GM13976 (cell line): ENCODE measurements around the gene GPR68.

Experiments used
- DNase-seq: peaks from one replicate; pipeline ENCODE4 v3.0.0; 2012; ENCODE audit warnings: low spot score
- CTCF ChIP-seq: IDR thresholded peaks from 2 replicates; pipeline ENCODE4 v1.5.1; 2012; ENCODE audit warnings: borderline replicate concordance, mild to moderate bottlenecking; ENCODE audit not compliant: insufficient read depth; ENCODE audit errors: extremely low read depth, missing control alignments, control extremely low read depth
- in situ Hi-C: fragments of 300-500 bp; cut with MboI; formaldehyde crosslinking; loops from one replicate; pipeline ENCODE4 v1.12.0; 2022; ENCODE audit warnings: low sequenced_read_pairs, mixed read lengths, inconsistent platforms; ENCODE audit not compliant: unreplicated experiment

Gene GPR68

GRCh38 chr14:91261986-91262549 lies 17.6 kb upstream of the GPR68 start:
- no peak for DNase-seq
- TF ChIP-seq CTCF = no peak
- in situ Hi-C loops = no loop called here

GRCh38 chr14:91261115-91261514 lies 16.6 kb upstream of the GPR68 start:
- TF ChIP-seq CTCF = no peak
- in situ Hi-C loops = no loop called here
- no peak for DNase-seq

- no peak for TF ChIP-seq CTCF
- no peak for DNase-seq
- in situ Hi-C loops = no loop called here
Measured at GRCh38 chr14:91258876-91259275, 14.4 kb upstream of the GPR68 start.

GRCh38 chr14:91258011-91258618 lies 13.6 kb upstream of the GPR68 start:
- no peak for TF ChIP-seq CTCF
- in situ Hi-C loops = no loop called here
- DNase-seq = no peak

GRCh38 chr14:91257328-91258010 lies 13.0 kb upstream of the GPR68 start:
- in situ Hi-C loops = no loop called here
- TF ChIP-seq CTCF = no peak
- DNase-seq = no peak

GRCh38 chr14:91256661-91257060 lies 12.2 kb upstream of the GPR68 start:
- DNase-seq = no peak
- no peak for TF ChIP-seq CTCF
- in situ Hi-C loops = no loop called here
